Neural cell (in vitro differentiated cells): ENCODE measurements around the gene STAT3.

Experiments used
- EP300 ChIP-seq: fragments of 450-650 bp; conservative IDR thresholded peaks from 2 replicates; pipeline ENCODE4 v1.6.1; 2014; ENCODE audit warnings: antibody characterized with exemption, mild to moderate bottlenecking, moderate library complexity; ENCODE audit not compliant: poor library complexity, severe bottlenecking
- EZH2 ChIP-seq: fragments of 200-600, 300-800 bp; shearing (Covaris generic), sonication (generic); IDR thresholded peaks from 2 replicates; pipeline ENCODE4 v1.6.1; 2014; ENCODE audit warnings: antibody characterized with exemption, low read length, borderline replicate concordance, mild to moderate bottlenecking; ENCODE audit not compliant: insufficient read depth, poor library complexity, severe bottlenecking
- POLR2AphosphoS5 ChIP-seq: IDR thresholded peaks from 2 replicates; pipeline ENCODE4 v1.6.1; 2012
- SMC3 ChIP-seq: fragments of 450-650 bp; conservative IDR thresholded peaks from 2 replicates; pipeline ENCODE4 v1.6.1; 2014; ENCODE audit warnings: antibody characterized with exemption, mild to moderate bottlenecking, moderate library complexity; ENCODE audit not compliant: poor library complexity
- TF ChIP-seq, protein P1 (sequence below): fragments of 450-650 bp; IDR thresholded peaks from 2 replicates; pipeline ENCODE4 v1.5.1; 2014; ENCODE audit warnings: antibody characterized with exemption, mild to moderate bottlenecking, moderate library complexity; ENCODE audit not compliant: poor library complexity, severe bottlenecking
- TF ChIP-seq, protein P2 (sequence below): IDR thresholded peaks from 2 replicates; pipeline ENCODE4 v1.6.1; 2012; ENCODE audit warnings: borderline replicate concordance

DNA sequence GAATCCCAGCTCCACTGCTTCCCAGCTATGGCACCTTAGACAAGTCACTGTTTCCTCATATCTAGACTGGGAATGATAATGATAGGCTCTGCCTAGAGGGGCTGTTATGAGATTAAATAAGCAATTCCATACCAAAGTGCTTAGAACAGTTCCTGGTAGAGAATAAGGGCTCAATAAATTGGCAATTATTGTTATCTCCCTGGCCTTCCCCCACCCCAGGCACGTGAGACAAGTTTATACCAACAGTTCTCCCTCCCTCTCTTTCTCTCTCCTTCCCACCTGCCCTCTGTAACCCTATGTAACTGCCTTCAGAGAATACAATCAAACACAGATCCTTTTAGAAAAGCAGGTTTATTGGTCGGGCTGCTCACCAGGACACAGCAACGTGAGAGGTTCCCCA is 13.9 kb upstream of the STAT3 start:
- no peak for TF ChIP-seq EZH2
- TF ChIP-seq, protein P1, sequence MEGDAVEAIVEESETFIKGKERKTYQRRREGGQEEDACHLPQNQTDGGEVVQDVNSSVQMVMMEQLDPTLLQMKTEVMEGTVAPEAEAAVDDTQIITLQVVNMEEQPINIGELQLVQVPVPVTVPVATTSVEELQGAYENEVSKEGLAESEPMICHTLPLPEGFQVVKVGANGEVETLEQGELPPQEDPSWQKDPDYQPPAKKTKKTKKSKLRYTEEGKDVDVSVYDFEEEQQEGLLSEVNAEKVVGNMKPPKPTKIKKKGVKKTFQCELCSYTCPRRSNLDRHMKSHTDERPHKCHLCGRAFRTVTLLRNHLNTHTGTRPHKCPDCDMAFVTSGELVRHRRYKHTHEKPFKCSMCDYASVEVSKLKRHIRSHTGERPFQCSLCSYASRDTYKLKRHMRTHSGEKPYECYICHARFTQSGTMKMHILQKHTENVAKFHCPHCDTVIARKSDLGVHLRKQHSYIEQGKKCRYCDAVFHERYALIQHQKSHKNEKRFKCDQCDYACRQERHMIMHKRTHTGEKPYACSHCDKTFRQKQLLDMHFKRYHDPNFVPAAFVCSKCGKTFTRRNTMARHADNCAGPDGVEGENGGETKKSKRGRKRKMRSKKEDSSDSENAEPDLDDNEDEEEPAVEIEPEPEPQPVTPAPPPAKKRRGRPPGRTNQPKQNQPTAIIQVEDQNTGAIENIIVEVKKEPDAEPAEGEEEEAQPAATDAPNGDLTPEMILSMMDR, result no peak
- no peak for TF ChIP-seq POLR2AphosphoS5
- TF ChIP-seq EP300, result no peak
- no peak for TF ChIP-seq SMC3
- TF ChIP-seq, protein P2, sequence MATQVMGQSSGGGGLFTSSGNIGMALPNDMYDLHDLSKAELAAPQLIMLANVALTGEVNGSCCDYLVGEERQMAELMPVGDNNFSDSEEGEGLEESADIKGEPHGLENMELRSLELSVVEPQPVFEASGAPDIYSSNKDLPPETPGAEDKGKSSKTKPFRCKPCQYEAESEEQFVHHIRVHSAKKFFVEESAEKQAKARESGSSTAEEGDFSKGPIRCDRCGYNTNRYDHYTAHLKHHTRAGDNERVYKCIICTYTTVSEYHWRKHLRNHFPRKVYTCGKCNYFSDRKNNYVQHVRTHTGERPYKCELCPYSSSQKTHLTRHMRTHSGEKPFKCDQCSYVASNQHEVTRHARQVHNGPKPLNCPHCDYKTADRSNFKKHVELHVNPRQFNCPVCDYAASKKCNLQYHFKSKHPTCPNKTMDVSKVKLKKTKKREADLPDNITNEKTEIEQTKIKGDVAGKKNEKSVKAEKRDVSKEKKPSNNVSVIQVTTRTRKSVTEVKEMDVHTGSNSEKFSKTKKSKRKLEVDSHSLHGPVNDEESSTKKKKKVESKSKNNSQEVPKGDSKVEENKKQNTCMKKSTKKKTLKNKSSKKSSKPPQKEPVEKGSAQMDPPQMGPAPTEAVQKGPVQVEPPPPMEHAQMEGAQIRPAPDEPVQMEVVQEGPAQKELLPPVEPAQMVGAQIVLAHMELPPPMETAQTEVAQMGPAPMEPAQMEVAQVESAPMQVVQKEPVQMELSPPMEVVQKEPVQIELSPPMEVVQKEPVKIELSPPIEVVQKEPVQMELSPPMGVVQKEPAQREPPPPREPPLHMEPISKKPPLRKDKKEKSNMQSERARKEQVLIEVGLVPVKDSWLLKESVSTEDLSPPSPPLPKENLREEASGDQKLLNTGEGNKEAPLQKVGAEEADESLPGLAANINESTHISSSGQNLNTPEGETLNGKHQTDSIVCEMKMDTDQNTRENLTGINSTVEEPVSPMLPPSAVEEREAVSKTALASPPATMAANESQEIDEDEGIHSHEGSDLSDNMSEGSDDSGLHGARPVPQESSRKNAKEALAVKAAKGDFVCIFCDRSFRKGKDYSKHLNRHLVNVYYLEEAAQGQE, result no peak
